NT2/D1 (cell line): Measurements from ENCODE around the gene LDLRAD4.

Experiments
- DNase-seq: peaks from one replicate; pipeline ENCODE4 v3.0.0-alpha.2; 2011; ENCODE audit warnings: low read depth, low spot score
- H3K27me3 ChIP-seq: 2 replicates; pipeline ENCODE4 v1.6.0; 2011; ENCODE audit warnings: mild to moderate bottlenecking; ENCODE audit not compliant: insufficient read length, insufficient read depth
- H3K36me3 ChIP-seq: 2 replicates; pipeline ENCODE4 v1.6.1; 2011; ENCODE audit warnings: mild to moderate bottlenecking, low read length, mixed read lengths; ENCODE audit not compliant: insufficient read depth, insufficient read length
- H3K4me1 ChIP-seq: 2 replicates; pipeline ENCODE4 v1.5.1; 2011; ENCODE audit not compliant: insufficient read depth, insufficient read length
- H3K4me3 ChIP-seq: 2 replicates; pipeline ENCODE4 v1.5.1; 2011; ENCODE audit warnings: low read depth; ENCODE audit not compliant: insufficient read length
- H3K9ac ChIP-seq: 2 replicates; pipeline ENCODE4 v1.6.0; 2011; ENCODE audit warnings: low read depth; ENCODE audit not compliant: insufficient read length
- H3K9me3 ChIP-seq: 2 replicates; pipeline ENCODE4 v1.5.1; 2011; ENCODE audit warnings: mild to moderate bottlenecking, low read length; ENCODE audit not compliant: insufficient read depth
- SUZ12 ChIP-seq: IDR thresholded peaks from 2 replicates; pipeline ENCODE4 v1.6.1; 2011; ENCODE audit not compliant: insufficient read length, insufficient read depth; ENCODE audit errors: extremely low read depth
- YY1 ChIP-seq: IDR thresholded peaks from 2 replicates; pipeline ENCODE4 v1.6.1; 2011; ENCODE audit not compliant: insufficient read length, insufficient read depth
- ZNF274 ChIP-seq: IDR thresholded peaks from 2 replicates; pipeline ENCODE4 v1.6.1; 2011; ENCODE audit warnings: mild to moderate bottlenecking, low read depth, low read length

The LDLRAD4 gene

DNA sequence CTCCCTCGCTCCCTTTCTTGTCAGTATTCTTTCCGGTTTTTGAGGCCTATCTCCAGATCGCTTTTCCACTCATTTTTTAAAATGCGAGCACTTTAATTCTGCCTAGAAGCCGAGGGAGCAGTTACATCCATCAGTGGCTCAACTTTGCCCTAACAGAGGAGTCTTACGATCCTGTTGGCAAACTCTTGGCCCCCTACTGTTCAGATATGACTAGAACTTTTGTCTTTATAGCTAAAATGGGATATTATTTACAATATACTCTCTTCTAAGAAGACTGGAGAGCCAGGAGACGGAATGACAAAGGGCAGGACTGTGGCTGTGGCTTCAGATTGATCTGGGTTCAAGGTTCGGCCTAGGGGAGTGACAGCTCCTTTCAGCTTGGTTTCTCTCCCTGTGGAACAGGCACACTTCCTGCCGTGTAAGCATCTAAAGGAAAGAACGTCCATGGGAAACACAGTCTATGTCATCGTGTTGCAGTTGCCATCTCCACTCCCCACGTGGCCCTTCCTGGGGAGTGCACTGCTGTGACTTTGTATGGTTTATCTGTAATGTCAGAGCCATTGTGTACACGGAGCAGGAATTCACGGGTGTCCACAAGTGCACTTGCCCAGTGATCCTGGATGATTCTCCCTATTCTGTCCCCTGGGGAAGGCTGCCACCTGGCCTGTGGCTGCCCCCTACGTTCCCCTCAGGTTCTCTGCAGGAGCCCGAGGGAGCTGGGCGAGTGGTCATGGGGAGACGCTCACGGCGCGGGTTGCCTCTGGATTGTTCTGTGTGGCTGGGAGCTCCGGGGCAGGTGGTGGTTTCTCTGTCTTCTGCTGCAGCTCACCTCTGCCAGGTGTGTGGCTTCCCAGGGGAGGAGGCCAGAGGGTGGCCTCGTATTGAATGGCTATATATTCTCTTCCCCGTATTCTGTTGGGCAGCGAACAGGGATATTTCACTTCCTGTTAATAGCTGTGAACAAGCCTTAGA lies 222.0 kb downstream of the LDLRAD4 start:
- no peak for DNase-seq
- no peaks in the 10 kb centered on the region for H3K4me1 ChIP-seq
- no peaks in the 10 kb centered on the region for H3K9me3 ChIP-seq
- no peak overlapping the region for H3K9ac ChIP-seq
- no peak for TF ChIP-seq YY1
- no peak for TF ChIP-seq SUZ12
- no peak for TF ChIP-seq ZNF274
- H3K4me3 ChIP-seq: no peak overlapping the region
- no peaks in the 10 kb centered on the region for H3K27me3 ChIP-seq
- H3K36me3 ChIP-seq: no peaks in the 10 kb centered on the region

DNA sequence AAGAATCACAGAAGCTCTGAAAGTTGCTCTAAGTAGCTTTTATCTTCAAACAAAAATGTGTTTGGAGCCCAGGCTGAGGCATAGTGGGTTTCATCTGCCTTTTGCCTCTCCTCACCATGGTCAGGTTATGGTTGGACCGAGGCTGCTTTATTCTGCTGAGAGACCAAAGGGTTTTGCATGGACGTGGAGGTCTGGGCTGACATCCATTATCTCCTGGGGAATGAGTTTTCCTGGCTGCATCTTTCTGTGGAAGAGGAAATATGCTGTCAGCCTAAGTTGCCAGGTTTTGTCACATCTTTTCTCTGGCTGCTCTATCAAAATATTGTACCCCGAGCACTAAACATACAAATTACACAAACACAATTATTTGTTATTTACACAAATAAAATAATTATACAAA lies 223.2 kb downstream of the LDLRAD4 start:
- Histone ChIP-seq H3K9ac (no peak overlapping the region), H3K27me3 (no peaks in the 10 kb centered on the region), H3K4me3 (no peak overlapping the region), H3K36me3 (no peaks in the 10 kb centered on the region), H3K9me3 (no peaks in the 10 kb centered on the region), H3K4me1 (peaks cover 3% of the 10 kb centered on the region)
- no peak for TF ChIP-seq YY1
- no peak for TF ChIP-seq SUZ12
- no peak for DNase-seq

DNA sequence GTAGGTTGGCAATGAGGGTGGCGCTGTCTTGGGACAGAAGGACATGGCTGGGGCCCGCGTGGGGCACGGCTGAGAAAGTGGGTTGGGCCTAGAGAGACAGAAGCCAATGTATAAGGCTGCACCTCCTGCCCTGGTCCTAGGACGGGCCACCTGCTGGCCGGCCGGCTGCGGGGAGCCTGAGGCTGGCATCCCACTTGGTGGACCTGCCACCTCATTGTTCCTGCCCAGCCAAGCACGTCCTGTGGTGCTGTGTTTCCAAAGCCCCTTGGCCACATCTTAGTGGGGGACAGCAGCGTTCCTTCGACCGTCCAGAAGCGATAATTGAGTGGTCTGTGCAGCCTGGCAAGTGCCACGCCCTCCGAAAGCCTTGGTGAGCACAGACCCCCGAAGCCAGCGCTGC lies 223.9 kb downstream of the LDLRAD4 start:
- peaks cover 4% of the 10 kb centered on the region for H3K4me1 ChIP-seq
- no peak overlapping the region for H3K9ac ChIP-seq
- H3K36me3 ChIP-seq: no peaks in the 10 kb centered on the region
- no peak for TF ChIP-seq YY1
- TF ChIP-seq SUZ12: no peak
- no peak for TF ChIP-seq ZNF274
- no peaks in the 10 kb centered on the region for H3K9me3 ChIP-seq
- DNase-seq: no peak
- no peaks in the 10 kb centered on the region for H3K27me3 ChIP-seq
- no peak overlapping the region for H3K4me3 ChIP-seq

DNA sequence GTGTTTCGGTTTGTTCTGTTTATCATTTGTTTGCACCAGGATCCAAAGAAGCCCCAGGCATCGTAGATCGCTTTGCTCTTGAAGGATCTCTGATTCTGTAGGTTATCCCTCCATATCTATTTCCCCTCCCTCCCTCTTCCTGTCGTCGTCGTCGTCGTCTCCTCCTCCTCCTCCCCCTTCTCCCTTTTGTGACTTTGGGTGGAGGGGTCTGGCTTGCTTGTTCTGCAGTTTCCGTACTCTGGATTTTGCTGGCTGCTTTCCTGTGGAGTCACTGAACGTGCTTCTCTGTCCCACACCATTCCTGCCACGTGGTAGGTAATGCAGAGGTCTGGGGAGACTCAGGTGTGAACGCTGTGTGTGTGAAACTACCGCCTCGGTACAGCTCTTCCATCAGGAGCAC lies 225.0 kb downstream of the LDLRAD4 start:
- TF ChIP-seq YY1 (no peak), ZNF274 (no peak), SUZ12 (no peak)
- Histone ChIP-seq H3K27me3 (no peaks in the 10 kb centered on the region), H3K4me3 (no peak overlapping the region), H3K36me3 (no peaks in the 10 kb centered on the region), H3K9me3 (no peaks in the 10 kb centered on the region), H3K9ac (no peak overlapping the region), H3K4me1 (peaks cover 4% of the 10 kb centered on the region)
- DNase-seq: no peak

DNA sequence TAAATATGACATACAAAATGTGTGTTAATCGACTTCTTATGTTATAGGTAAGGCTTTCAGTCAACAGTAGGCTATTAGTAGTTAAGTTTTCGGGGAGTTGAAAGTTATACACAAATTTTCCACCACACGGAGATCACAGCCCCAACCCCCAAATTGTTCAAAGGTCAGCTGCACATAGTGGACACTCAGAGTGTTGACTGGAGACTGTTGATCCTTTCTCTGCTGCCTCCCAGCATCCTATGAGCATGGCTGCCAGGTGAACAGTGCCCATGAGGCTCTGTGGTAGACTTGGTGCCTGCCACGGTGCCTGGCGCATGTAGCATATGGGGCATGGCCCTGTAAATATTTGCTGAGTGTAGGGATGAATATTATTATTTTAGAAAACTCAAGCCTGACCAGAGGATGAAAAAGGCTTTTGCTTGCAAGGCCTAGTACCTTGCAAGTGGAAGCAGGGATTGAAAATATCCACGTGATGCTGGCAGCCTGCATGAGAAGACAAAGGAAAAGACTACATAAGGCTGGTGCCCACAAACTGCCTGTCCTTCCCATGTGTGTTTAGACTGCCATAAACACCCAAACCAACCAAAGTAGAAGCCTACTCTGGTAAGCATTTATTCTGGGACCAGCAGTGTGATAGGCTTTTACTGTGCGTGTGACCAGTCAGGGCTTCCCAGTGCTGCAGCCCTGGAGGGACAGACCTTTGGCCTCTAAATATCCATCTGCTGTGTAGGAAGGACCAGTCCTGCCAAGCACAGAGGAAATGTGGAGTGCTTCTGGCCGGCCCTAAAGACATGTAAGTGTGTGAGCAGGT lies 226.1 kb downstream of the LDLRAD4 start:
- Histone ChIP-seq H3K36me3 (no peaks in the 10 kb centered on the region), H3K4me3 (no peak overlapping the region), H3K4me1 (peaks cover 4% of the 10 kb centered on the region), H3K9me3 (no peaks in the 10 kb centered on the region), H3K9ac (no peak overlapping the region), H3K27me3 (no peaks in the 10 kb centered on the region)
- no peak for DNase-seq
- TF ChIP-seq YY1 (no peak), ZNF274 (no peak), SUZ12 (no peak)

DNA sequence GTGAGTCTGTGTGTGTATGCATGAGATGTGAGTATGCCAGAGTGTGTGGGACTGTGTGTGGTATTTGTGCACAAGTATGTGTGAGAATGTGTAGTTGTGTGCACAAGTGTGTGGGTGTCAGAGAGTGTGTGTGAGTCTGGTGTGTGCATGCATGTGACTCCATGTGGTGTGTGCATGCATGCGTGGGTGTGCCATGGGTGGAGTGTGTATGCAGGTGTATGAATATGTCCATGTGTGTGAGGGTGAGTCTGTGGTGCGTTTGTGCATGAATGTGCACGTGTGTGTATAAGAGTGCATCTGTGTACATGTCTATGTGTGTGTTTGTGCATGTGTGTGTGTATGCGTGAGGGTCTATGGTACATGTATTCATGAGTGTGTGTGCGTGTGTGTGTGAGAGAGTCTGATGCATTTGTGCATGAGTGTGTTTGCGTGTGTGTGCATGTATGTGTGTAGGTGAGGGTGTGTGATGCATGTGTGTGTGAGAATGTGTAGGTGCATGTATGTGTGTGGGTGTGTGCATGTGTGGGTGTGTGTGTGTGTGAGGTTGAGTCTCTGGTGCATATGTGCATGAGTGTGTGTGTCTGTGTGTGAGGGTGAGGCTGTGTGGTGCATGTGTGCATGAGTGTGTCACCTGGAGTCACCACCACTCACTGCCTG lies 226.8 kb downstream of the LDLRAD4 start:
- DNase-seq: no peak
- TF ChIP-seq YY1 (no peak), SUZ12 (no peak), ZNF274 (no peak)
- H3K36me3 ChIP-seq: no peaks in the 10 kb centered on the region
- peaks cover 4% of the 10 kb centered on the region for H3K4me1 ChIP-seq
- H3K27me3 ChIP-seq: no peaks in the 10 kb centered on the region
- H3K9me3 ChIP-seq: no peaks in the 10 kb centered on the region
- no peak overlapping the region for H3K9ac ChIP-seq
- H3K4me3 ChIP-seq: no peak overlapping the region
